ENCODE data around the gene TPSG1.
"Not testable (repeated sequence)": the region's sequence is repeated elsewhere in the genome, so short reads cannot be mapped to it uniquely, and the experiment has no call there.

The TPSG1 gene

GRCh38 chr16:1256874-1257322, 31.8 kb upstream of the TPSG1 start:
- no peak for DNase-seq (ENCODE audit: low spot score)

- DNase-seq (ENCODE audit: low spot score) = not testable (repeated sequence)
Observed at GRCh38 chr16:1256296-1256873, 31.3 kb upstream of the TPSG1 start.

- not testable (repeated sequence) for DNase-seq (ENCODE audit: low spot score)
Observed at GRCh38 chr16:1255276-1256122, 30.4 kb upstream of the TPSG1 start, which contains the start of gene TPSD1. TSS of gene TPSD1 (plus strand) at chr16:1256069. CDS start at chr16:1256281, 212 bp downstream.

- DNase-seq (ENCODE audit: low spot score) = not testable (repeated sequence)
Observed at GRCh38 chr16:1254821-1255220, 29.8 kb upstream of the TPSG1 start.

GRCh38 chr16:1253701-1254364, 28.8 kb upstream of the TPSG1 start:
- DNase-seq (ENCODE audit: low spot score) = not testable (repeated sequence)

GRCh38 chr16:1249031-1249755, 24.1 kb upstream of the TPSG1 start:
- DNase-seq (ENCODE audit: low spot score) = not testable (repeated sequence)

GRCh38 chr16:1247903-1248537, 23.0 kb upstream of the TPSG1 start:
- DNase-seq (ENCODE audit: low spot score) = not testable (repeated sequence)

- DNase-seq (ENCODE audit: low spot score) = no peak
Observed at GRCh38 chr16:1245452-1246020, 20.5 kb upstream of the TPSG1 start.

GRCh38 chr16:1244881-1245280, 19.8 kb upstream of the TPSG1 start:
- DNase-seq (ENCODE audit: low spot score) = no peak

- DNase-seq (ENCODE audit: low spot score) = not testable (repeated sequence)
Observed at GRCh38 chr16:1243907-1244850, 19.1 kb upstream of the TPSG1 start.

- not testable (repeated sequence) for DNase-seq (ENCODE audit: low spot score)
Observed at GRCh38 chr16:1243363-1243762, 18.3 kb upstream of the TPSG1 start.

- DNase-seq (ENCODE audit: low spot score) = not testable (repeated sequence)
Observed at GRCh38 chr16:1241081-1241480, 16.0 kb upstream of the TPSG1 start.

GRCh38 chr16:1240436-1240835, 15.4 kb upstream of the TPSG1 start, which contains the start of gene TPSAB1:
TSS of gene TPSAB1 (plus strand) at chr16:1240705. CDS start at chr16:1240939, 234 bp downstream.
- DNase-seq (ENCODE audit: low spot score) = not testable (repeated sequence)

GRCh38 chr16:1239575-1239974, 14.5 kb upstream of the TPSG1 start:
- DNase-seq (ENCODE audit: low spot score) = not testable (repeated sequence)

- DNase-seq (ENCODE audit: low spot score) = not testable (repeated sequence)
Observed at GRCh38 chr16:1238909-1239308, 13.8 kb upstream of the TPSG1 start.

GRCh38 chr16:1237990-1238389, 12.9 kb upstream of the TPSG1 start:
- no peak for DNase-seq (ENCODE audit: low spot score)

- DNase-seq (ENCODE audit: low spot score) = not testable (repeated sequence)
Observed at GRCh38 chr16:1236659-1237058, 11.6 kb upstream of the TPSG1 start.

- DNase-seq (ENCODE audit: low spot score) = not testable (repeated sequence)
Observed at GRCh38 chr16:1232049-1232748, 7.1 kb upstream of the TPSG1 start.

GRCh38 chr16:1231301-1231700, 6.2 kb upstream of the TPSG1 start:
- DNase-seq (ENCODE audit: low spot score) = not testable (repeated sequence)
